ENCODE results near the gene SLFN11.
A peak's percentile ranks its signal among the peaks of the same experiment; 100 is the strongest.
"Not testable (repeated sequence)": the region's sequence is repeated elsewhere in the genome, so short reads cannot be mapped to it uniquely, and the experiment has no call there.

SLFN11 gene, protein sequence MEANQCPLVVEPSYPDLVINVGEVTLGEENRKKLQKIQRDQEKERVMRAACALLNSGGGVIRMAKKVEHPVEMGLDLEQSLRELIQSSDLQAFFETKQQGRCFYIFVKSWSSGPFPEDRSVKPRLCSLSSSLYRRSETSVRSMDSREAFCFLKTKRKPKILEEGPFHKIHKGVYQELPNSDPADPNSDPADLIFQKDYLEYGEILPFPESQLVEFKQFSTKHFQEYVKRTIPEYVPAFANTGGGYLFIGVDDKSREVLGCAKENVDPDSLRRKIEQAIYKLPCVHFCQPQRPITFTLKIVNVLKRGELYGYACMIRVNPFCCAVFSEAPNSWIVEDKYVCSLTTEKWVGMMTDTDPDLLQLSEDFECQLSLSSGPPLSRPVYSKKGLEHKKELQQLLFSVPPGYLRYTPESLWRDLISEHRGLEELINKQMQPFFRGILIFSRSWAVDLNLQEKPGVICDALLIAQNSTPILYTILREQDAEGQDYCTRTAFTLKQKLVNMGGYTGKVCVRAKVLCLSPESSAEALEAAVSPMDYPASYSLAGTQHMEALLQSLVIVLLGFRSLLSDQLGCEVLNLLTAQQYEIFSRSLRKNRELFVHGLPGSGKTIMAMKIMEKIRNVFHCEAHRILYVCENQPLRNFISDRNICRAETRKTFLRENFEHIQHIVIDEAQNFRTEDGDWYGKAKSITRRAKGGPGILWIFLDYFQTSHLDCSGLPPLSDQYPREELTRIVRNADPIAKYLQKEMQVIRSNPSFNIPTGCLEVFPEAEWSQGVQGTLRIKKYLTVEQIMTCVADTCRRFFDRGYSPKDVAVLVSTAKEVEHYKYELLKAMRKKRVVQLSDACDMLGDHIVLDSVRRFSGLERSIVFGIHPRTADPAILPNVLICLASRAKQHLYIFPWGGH

DNA sequence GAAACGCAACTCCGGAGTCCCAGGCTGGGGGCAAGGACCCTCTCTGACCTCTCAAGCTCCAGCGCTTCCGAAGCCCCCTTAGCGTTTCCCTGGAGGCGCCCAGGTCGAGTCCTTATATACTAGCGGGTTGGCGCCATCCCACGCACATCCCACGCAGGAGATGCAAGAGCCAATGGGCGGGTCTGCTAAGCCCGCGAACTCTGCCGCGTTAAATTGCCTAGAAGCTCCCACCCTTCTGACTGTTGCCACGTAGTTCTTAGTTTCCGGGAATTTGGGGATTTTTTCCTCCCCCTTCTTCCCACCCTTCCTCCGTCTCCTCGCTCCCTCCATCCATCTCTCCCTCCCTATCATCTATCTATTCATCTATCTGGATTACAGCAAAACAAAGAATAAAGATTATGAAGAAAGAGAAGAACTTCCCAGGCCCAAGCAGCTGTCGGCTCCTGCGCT, at the start of gene SLFN11:
Gene SLFN11, minus strand, starts transcription at position 88 of the 450 bp plus-strand sequence. CDS start 9,814 bp downstream, outside the sequence.
- DNase-seq = peak; percentile 79

DNA sequence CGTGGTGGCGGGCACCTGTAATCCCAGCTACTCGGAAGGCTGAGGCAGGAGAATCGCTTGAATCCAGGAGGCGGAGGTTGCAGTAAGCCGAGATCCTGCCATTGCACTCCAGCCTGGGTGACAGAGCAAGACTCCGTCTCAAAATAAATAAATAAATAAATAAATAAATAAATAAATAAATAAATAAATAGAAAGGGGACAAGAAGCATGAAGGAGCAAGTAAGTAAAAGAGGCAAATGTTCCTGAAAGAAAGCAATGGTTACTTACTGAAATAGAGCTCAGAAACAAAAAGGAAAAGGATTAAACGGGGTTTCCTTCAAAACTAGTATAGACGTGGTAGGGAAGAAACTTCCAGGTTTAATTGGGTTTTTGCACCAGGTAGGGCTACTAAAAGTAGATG, 47.6 kb upstream of the SLFN11 start:
- DNase-seq = not testable (repeated sequence)

DNA sequence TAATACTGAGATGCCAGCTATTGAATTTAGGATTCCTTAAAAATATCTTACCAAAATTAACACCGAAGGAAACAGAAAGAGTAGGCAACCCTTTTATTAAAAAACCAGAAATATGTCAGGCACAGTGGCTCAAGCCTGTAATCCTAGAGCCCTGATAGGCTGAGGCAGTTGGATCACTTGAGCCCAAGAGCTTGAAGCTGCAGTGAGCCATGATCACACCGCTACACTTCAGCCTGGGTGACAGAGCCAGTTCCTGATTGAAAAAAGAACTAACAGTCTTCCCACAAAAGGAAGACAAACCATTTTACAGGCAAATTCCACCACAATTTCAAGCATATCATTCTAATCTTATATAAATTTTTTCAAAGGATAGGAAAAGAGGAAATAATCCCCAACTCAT, 43.2 kb upstream of the SLFN11 start:
- DNase-seq = no peak

DNA sequence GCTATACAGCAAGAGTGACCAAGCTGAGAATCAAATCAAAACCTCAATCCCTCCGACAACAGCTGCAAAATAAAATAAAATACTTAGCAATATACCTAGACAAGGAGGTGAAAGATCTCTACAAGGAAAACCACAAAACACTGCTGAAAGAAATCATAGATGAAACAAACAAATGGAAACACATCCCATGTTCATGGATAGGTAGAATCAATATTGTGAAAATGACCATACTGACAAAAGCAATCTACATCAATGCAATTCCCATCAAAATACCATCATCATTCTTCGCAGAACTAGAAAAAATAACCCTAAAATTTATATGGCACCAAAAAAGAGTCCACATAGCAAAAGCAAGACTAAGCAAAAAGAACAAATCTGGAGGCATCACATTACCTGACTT, 41.3 kb upstream of the SLFN11 start:
- not testable (repeated sequence) for DNase-seq

DNA sequence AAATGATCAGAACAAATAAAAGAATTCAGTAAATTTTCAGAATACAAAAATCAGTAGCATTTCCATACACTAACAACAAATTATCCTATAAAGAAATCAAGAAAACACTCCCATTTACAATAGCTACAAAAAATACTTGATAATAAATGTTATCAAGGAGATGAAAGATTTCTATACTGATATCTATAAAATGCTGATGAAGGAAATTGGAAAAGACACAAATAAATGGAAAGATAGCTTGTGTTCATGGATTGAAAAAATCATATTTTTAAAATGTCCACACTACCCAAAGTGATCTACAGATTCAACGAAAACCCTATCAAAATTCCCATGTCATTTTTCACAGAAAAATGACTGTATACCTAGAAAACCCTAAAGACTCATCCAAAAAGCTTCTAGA, 40.8 kb upstream of the SLFN11 start:
- no peak for DNase-seq

DNA sequence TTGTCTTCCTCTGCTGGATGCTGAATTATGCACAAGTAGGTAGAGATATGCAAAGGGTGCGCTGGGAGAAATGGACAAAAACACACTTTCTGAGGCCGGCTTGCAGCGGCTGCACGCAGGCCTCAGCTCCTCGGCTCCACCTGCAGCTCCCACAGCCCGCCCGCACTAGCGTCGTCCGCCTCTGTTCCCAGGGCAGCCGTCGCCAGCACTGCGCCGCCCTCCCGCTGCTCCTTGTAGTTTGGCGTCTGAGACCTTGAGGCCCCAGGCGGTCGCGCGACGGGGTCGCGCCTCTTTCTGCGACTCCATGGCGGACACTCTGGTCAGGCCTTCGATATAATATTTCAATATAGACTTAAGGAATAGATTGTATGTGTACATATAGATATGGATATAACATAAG, 34.1 kb upstream of the SLFN11 start:
- no peak for DNase-seq

DNA sequence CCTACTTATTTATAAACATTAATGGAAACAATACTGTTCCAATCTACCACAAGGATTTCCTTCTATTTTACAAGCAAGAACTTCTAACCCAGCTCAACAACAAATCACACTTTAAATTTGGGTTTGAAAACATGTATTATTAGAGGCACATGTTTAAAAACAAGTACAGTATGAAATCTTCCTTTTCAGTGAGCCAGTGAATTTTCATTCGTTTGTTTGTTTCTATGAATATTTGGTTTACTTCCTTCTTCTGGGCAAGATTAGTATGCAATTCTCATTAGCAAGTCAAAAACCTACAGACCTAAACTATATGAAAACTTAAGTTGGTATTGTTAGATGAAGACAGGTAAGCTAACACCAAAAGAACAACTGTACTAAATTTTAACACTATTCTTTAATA, 33.1 kb upstream of the SLFN11 start:
- DNase-seq = no peak

DNA sequence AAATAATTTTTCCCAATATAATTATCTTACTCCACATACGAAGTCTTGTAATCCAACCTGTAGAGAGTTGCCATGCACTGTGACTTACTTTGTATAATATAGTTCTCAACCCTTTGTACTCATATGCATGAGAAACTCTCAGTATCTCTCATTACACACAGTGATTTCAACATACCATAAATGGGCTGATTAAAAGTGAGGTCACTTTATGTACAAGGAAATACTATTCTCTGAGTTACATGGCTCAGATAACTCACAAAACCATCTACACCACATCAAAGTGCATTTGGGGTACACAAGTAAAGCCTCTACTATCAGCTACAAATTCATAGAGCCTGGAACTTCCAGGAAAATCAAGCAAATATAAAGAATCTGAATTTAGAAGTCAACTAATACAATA, 30.9 kb upstream of the SLFN11 start:
- no peak for DNase-seq

DNA sequence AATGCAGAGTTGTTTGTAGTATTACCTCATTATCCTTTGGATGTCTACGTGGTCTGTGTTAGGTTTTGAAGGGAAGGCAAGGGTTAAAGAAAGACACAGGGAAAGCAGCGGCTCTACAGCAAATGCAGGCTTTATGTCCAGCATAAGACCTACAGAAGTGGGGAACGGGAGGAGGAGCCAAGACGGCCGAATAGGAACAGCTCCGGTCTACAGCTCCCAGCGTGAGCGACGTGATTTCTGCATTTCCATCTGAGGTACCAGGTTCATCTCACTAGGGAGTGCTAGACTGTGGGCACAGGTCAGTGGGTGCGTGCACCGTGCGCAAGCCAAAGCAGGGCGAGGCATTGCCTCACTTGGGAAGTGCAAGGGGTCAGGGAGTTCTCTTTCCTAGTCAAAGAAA, 20.4 kb upstream of the SLFN11 start:
- not testable (repeated sequence) for DNase-seq

DNA sequence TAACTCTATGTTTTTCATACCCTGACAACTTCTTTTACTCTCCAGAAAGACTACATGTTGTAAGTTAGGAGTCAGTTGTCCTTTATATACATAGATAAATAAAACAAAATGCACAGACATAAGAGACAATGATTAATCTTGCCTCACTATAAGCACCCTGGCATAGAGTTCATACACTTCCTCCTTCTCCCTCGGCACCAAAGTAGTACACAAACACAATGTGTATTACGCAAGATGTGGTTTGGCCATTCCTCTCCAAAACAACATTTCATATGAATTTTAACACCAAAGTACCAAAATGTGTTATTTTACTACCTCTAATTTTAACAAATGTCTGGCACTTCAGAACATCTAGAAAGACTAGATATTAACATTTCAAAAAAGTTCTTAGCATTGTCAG, 17.2 kb upstream of the SLFN11 start:
- DNase-seq = no peak

DNA sequence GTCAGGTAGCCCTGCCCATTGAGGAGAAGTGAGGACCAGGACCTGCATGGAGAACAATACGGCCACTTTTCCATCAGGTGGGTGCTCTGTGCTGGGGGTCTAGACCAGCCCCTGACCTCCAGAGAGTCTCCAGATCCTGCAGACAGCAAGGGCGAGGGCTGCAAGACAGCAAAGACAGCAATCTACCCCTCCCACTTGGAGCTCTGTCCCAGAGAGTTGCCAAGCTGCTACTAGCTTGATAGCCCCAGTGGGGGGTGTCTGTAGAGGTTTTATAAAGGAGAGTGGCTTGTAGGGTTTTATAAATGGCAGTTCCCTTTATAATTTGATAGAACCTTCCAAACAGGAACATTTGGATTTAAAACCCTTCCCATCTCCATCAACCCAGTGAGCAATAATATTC, 16.7 kb upstream of the SLFN11 start:
- DNase-seq = no peak

DNA sequence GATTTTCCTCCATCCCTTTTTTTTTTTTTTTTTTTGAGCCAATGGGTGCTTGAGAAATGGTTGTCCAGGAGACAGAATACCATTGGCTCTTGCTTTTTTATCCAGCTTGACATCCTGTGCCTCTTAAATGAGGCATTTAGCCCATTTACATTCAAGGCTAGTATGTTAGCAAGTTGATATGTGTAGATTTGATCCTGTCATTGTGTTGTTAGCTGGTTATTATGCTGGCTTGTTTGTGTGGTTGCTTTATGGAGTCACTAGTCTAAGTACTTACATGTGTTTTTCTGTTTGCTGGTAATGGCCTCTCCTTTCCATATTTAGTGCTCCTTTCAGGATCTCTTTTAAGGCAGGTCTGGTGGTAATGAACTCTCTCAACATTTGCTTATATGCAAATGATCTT, 14.1 kb upstream of the SLFN11 start:
- no peak for DNase-seq

DNA sequence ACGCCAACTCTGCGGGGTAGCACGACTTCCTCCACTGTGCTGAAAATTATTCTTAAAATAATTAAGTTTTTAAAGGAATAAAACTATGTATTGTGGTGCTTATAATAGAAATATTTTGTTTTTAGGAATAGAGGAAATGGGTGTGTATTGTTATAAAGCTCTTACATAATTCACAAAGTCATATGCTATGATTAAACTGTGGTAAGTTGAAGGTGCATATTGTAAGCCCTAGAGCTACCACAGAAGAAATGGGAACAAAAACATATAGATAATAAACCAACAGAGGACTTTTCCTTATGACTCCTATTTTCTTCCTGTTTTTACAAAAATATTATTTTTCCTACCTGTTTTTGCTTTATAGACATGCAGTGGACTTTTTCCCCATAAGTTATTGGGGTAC, 4.3 kb upstream of the SLFN11 start:
- no peak for DNase-seq

DNA sequence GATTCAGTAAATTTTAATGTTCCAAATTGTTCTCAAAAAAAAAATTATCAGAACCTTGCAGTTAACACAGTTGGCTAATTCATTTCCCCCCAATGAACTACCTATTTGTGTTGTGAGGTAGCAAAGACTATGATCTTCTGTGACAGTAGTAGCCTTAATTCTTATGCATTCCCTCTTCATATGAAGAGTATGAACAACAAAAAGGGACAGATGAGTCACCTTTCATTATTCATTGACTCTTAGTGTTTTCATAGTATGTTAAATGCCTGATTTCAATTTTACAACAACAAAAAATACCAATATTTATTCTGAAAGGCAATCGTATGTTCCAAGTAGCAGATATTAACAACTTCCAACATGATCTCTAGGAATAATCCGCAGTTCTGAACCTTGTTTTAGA, 3.6 kb upstream of the SLFN11 start:
- DNase-seq = no peak

DNA sequence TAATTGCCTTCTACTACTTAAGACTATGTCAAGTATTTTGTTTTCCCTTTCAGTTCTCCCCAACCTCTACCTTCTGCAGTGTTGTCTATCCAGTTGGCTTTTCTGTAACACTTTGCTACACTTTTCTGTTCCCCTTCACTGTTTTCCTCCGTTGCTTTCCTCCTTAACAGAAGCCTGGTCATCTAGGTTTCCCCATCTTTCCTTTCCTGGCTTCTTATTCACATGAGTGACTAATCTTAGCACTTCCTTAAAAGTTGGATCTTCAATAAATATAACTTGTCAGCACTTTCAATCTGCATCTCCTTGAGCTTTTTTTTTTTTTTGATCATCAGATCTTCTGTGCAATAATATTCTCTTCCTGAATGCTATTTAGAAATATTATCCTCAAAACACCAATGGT, 2.8 kb upstream of the SLFN11 start:
- DNase-seq = no peak

DNA sequence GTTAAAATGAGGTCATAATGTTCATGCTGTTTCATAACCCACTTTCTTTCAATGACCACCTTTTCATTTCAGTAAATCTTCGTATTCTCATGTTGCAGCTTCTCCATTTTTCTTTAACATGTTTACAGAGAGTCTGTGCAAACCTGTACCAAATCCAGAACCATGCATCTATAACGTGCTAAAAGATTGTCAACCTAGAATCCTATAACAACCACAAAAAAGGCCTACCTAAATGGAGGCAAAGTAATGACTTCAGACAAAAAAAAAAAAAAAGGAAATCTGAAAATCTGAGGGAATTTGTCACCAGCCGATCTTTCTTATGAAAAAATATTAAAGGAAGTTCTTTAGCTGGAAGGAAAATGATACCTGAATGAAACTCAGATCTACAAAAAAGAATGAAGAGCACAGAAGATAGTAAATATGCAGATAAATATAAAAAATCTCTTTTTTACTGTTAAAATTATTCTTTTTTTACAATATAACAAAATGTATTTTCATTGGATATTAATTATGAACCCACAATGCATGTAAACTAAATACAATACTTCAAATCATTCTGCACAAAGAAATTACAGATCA, 1.4 kb upstream of the SLFN11 start:
- DNase-seq = no peak

DNA sequence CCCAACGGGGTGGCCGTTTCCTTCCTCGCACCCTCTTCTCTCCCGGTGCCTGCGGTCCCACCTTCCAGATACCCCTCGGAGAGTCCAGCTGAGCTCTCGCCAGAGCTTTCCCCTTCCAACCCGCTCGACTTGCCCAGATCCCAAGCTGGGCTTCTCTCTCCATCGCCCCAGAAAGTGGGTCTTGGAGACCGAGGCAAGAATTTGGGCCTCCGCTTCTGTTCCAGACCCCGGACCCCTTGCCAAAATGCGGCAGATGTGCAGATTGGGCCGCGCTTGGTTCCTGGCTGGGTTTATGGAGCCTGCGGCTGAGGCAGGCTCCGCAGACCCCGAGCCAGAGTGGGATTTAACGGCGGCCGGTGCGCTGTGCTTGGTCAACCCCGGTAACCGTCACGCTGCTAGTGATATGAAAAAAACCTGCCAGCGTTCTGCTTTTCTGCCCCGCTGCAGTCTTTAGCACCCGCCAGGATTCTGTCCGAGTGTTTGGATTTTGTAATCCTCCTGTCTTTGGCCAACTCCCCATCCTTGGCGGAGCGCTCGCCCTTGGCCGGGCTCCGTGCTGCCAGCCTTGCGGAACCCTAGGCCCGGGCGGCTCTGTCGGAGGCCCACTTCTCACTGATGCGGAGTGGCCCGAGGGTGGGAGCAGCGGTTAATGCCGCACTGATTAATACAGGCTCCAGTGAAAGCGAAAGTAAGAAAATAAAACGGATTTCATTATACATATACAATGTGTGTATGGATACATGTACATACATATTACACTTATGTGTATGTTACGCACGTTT, 754 bp upstream of the SLFN11 start:
- no peak for DNase-seq

DNA sequence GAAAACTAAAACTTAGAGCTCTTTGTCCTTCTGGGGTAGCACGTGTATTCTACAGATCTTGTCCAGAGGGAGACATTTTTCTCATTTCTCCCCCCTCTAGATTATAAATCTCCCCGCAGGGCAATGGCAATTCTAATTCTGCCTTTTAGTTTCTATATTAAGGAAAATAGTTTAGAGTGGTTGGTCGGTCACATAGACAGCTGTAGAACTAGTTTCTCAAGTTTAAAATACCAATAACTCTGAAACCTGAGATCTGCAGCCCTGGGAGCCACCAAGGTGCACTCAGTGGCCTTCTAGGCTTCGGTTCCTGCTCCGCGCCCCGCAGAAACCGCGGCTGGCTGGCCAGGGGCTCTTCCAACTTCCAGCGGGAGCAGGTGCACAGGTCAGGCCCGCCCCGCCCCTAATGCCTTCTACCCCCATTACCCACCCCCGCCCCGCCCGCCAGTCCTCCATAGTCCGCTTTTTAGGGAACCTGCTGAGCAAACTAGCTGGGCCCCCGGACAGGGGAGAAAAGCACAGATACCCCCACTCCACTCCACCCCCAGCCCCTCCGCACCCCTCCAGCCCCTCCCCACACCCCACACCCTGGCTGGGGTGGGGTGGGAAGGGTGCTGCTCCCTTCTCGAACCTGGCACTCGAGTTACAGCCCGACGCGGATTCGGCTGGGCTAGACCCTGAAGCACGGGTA, 431 bp downstream of the SLFN11 start:
- DNase-seq = no peak

DNA sequence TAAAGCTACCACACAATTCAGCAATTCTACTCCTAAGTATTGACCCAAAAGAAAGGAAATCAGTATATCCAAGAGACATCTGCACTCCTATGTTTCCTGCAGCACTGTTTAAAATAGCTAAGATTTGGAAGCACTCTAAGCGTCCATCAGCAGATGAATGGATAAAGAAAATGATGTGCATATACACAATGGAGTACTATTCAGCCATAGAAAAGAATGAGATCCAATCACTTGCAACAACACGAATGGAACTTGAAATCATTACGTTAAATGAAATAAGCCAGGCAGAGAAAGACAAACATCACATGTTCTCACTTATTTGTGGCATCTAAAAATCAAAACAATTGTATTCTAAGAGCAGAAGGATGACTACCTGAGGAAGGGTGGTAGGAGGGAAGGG, 1.5 kb downstream of the SLFN11 start:
- DNase-seq = no peak

DNA sequence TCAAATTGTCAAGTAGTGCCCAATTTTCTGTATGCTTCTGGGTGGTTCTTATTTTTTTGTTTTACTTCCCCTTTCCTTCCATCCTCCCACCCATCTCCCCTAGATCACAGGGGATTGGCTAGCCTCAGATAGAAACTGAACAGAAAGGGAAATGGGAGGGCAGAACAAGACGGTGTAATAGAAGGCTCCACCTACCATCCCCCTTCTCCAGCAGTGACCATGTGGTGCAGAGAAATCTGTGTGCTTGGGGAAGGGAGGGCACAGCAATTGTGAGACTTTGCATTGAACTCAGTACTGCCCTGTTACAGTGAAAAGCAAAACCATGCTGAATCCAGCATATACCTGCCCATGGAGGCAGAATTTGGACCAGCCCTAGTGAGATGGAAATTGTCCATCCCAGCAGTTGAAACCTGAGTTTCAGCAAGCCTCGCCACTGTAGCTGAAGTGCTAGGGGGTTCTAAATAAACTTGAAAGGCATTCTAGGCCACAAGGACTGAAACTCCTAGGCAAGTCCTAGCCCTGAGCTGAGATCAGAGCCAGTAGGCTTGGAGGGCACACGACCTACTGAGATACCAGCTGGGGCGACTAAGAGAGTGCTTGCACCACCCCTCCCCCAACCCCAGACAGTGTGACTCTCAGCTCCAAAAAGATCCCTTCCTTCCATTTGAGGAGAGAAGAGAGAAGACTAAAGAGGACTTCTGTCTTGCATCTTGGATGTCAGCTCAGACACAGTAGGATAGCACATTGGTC, 5.2 kb downstream of the SLFN11 start:
- DNase-seq = no peak

DNA sequence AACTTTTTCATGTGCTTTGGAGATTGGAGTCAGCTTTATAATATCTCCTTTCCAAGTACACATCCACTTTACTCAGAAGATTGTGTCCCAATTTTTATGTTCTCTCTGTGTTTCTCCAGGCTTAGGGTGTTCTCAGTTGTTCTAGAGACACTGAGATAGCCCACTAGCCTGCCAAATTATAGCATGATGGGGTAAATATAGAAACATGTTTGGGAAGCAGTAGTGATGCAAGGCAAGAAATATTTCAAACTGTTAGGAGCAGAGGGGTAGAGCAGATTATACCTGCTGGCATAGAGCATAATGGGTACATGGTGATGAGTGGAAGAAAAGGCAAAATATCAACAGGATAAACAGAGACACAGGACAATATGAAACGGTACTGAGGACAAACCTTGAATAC, 12.4 kb downstream of the SLFN11 start:
- DNase-seq = no peak
